Measurements from ENCODE around the gene CCDC92. TPM values are rescaled to one million over a fixed set of nuclear protein-coding genes. Genes with fewer than 3 reads are reported as not detected.

The CCDC92 gene
- total RNA-seq, 1 donor from 2014 or later: 55.1 TPM

- no peaks in the 10 kb centered on the region for H3K36me3 Mint-ChIP-seq (ENCODE audit: unreplicated experiment)
- peaks cover 18% of the 10 kb centered on the region for H3K4me1 Mint-ChIP-seq (ENCODE audit: unreplicated experiment)
- no peak overlapping the region for H3K27ac Mint-ChIP-seq (ENCODE audit: unreplicated experiment)
- TF ChIP-seq, protein P1, sequence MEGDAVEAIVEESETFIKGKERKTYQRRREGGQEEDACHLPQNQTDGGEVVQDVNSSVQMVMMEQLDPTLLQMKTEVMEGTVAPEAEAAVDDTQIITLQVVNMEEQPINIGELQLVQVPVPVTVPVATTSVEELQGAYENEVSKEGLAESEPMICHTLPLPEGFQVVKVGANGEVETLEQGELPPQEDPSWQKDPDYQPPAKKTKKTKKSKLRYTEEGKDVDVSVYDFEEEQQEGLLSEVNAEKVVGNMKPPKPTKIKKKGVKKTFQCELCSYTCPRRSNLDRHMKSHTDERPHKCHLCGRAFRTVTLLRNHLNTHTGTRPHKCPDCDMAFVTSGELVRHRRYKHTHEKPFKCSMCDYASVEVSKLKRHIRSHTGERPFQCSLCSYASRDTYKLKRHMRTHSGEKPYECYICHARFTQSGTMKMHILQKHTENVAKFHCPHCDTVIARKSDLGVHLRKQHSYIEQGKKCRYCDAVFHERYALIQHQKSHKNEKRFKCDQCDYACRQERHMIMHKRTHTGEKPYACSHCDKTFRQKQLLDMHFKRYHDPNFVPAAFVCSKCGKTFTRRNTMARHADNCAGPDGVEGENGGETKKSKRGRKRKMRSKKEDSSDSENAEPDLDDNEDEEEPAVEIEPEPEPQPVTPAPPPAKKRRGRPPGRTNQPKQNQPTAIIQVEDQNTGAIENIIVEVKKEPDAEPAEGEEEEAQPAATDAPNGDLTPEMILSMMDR (IDR thresholded peaks at IDR 0.05): no peak
- no peak overlapping the region for H3K4me3 Mint-ChIP-seq (ENCODE audit: unreplicated experiment)
- H3K27me3 Mint-ChIP-seq (ENCODE audit: unreplicated experiment): peaks cover 12% of the 10 kb centered on the region
- DNase-seq (ENCODE audit: extremely low spot score, unreplicated experiment): no peak
- no peaks in the 10 kb centered on the region for H3K9me3 Mint-ChIP-seq (ENCODE audit: unreplicated experiment)
Measured at GRCh38 chr12:123892180-123892559, 80.5 kb downstream of the CCDC92 start.

DNA sequence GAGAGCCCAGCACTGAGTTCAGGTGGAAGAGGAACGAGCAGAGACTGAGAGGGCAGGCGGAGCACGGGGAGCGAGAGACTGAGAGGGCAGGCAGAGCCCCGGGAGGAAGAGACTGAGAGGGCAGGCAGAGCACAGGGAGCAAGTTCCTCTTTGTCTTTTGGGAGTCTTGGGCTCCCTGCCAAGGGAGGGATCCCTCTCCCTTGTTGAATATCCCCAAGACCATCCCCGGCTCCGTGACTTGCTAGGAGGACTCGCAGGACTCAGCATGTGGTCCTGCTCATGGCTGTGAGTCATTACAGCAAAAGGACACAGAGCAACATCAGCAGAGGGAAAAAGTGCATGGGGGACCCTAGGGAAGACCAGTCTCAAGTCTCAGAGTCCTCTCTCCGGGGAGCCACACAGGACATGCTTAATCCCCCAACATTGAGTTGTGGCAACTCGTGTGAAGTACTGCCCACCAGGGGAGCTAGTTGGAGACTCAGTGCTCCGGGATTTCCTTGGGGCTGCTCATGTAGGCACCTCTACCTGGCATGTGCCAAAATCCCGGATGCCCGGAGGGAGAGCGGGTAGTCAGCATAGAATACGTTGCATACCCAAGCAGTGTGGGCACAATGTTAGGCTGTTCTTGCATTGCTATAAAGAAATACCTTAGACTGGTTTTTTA, 81.0 kb downstream of the CCDC92 start:
- no peak overlapping the region for H3K27ac Mint-ChIP-seq (ENCODE audit: unreplicated experiment)
- H3K9me3 Mint-ChIP-seq (ENCODE audit: unreplicated experiment): no peaks in the 10 kb centered on the region
- DNase-seq (ENCODE audit: extremely low spot score, unreplicated experiment): no peak
- H3K27me3 Mint-ChIP-seq (ENCODE audit: unreplicated experiment): peaks cover 16% of the 10 kb centered on the region
- no peak overlapping the region for H3K4me3 Mint-ChIP-seq (ENCODE audit: unreplicated experiment)
- TF ChIP-seq, protein P1 (IDR thresholded peaks at IDR 0.05): no peak
- peaks cover 13% of the 10 kb centered on the region for H3K4me1 Mint-ChIP-seq (ENCODE audit: unreplicated experiment)
- no peaks in the 10 kb centered on the region for H3K36me3 Mint-ChIP-seq (ENCODE audit: unreplicated experiment)

DNA sequence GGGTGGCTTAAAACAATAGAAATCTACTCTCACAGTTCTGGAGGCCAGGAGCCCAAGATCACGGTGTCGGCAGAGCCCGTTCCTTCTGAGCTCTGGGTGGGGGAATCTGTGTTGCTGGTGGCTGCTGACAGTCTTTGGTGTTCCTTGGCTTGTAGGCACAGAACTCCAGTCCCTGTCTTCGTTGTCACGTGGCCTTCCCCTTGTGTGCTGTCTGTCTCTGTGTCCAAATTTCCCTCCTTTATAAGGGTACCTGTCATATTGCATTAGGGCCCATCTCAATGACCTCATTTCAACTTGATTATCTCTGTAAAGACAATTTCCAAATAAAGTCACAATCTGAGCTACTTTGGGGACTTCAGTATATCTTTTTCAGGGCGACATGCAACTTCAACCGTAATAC, 81.6 kb downstream of the CCDC92 start:
- Mint-ChIP-seq H3K27ac (ENCODE audit: unreplicated experiment) (no peak overlapping the region), H3K4me1 (ENCODE audit: unreplicated experiment) (peaks cover 10% of the 10 kb centered on the region), H3K9me3 (ENCODE audit: unreplicated experiment) (no peaks in the 10 kb centered on the region), H3K4me3 (ENCODE audit: unreplicated experiment) (no peak overlapping the region), H3K27me3 (ENCODE audit: unreplicated experiment) (peaks cover 21% of the 10 kb centered on the region), H3K36me3 (ENCODE audit: unreplicated experiment) (no peaks in the 10 kb centered on the region)
- TF ChIP-seq, protein P1 (IDR thresholded peaks at IDR 0.05): no peak
- no peak for DNase-seq (ENCODE audit: extremely low spot score, unreplicated experiment)

DNA sequence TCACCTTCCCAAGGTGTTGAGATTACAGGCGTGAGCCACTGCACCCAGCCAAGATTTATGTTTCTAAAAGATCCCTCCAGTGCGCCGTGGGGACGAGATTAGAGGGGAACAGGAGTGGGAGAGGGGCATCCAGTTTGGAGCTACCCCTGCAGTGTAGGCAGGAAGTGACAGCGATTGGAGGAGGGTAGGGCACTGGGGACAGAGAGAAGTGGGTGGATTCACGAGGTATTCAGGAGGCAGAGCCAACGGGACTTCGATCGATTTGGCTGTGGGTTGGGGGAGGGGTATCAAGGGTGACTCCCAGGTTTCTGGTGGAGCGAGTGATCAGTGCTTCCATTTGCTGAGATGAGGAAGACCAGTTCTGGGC, 82.1 kb downstream of the CCDC92 start:
- H3K9me3 Mint-ChIP-seq (ENCODE audit: unreplicated experiment): no peaks in the 10 kb centered on the region
- H3K4me1 Mint-ChIP-seq (ENCODE audit: unreplicated experiment): peaks cover 10% of the 10 kb centered on the region
- no peak overlapping the region for H3K27ac Mint-ChIP-seq (ENCODE audit: unreplicated experiment)
- no peak overlapping the region for H3K4me3 Mint-ChIP-seq (ENCODE audit: unreplicated experiment)
- no peak for DNase-seq (ENCODE audit: extremely low spot score, unreplicated experiment)
- no peaks in the 10 kb centered on the region for H3K36me3 Mint-ChIP-seq (ENCODE audit: unreplicated experiment)
- peaks cover 24% of the 10 kb centered on the region for H3K27me3 Mint-ChIP-seq (ENCODE audit: unreplicated experiment)
- TF ChIP-seq, protein P1 (IDR thresholded peaks at IDR 0.05): no peak

DNA sequence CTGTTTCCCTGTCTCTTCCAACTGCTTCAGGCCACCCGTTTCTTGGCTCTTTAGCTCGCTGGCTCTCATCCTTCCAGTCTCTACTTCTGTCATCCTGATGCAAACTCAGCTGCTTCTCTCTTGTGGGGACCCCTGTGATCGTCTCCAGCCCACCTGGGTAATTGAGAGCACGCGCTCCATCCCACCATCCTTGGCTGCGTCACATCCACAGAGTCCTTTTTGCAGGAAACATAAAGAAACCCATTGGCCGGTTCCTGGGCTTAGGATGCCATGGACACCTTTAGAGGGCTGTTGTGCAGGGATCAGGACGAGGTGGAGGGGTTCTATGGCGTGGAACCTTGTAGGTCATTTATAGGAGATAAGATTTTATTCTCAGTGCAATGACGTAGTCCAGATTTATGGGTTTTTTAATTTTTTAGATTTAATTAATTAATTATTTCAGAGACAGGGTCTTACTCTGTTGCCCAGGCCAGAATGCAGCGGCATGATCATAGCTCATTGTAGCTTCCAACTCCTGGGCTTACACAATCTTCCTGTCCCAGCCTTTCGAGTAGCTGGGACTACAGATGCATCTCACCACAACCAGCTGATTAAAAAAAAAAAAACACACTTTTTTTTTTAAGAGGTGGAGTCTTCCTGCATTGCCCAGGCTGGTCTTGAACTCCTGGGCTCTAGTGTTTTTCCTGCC, 82.6 kb downstream of the CCDC92 start:
- H3K9me3 Mint-ChIP-seq (ENCODE audit: unreplicated experiment): no peaks in the 10 kb centered on the region
- H3K27me3 Mint-ChIP-seq (ENCODE audit: unreplicated experiment): peaks cover 29% of the 10 kb centered on the region
- H3K4me1 Mint-ChIP-seq (ENCODE audit: unreplicated experiment): peaks cover 10% of the 10 kb centered on the region
- DNase-seq (ENCODE audit: extremely low spot score, unreplicated experiment): no peak
- no peaks in the 10 kb centered on the region for H3K36me3 Mint-ChIP-seq (ENCODE audit: unreplicated experiment)
- no peak overlapping the region for H3K27ac Mint-ChIP-seq (ENCODE audit: unreplicated experiment)
- TF ChIP-seq, protein P1 (IDR thresholded peaks at IDR 0.05): no peak
- H3K4me3 Mint-ChIP-seq (ENCODE audit: unreplicated experiment): no peak overlapping the region
